Measurements from ENCODE around the gene VN1R5.
A peak's percentile ranks its signal among the peaks of the same experiment; 100 is the strongest.
"Not testable (repeated sequence)": the region's sequence is repeated elsewhere in the genome, so short reads cannot be mapped to it uniquely, and the experiment has no call there.

Gene VN1R5

DNA sequence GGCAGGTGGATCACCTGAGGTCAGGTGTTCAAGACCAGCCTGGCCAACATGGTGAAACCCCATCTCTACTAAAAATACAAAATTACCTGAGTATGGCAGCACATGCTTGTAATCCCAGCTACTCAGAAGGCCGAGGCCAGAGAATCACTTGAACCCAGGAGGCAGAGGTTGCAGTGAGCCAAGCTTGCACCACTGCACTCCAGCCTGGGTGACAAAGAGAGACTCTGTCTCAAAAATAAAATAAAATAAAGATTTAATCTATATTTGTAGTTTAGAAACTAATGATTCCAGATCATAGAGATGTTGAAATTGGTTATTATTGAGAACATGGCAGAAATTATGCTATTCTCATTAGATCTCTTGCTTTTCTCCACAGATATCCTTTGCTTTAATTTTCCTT, at the start of gene VN1R5:
Gene VN1R5, plus strand, starts transcription at position 301 of the 400 bp plus-strand sequence.
- not testable (repeated sequence) for DNase-seq

DNA sequence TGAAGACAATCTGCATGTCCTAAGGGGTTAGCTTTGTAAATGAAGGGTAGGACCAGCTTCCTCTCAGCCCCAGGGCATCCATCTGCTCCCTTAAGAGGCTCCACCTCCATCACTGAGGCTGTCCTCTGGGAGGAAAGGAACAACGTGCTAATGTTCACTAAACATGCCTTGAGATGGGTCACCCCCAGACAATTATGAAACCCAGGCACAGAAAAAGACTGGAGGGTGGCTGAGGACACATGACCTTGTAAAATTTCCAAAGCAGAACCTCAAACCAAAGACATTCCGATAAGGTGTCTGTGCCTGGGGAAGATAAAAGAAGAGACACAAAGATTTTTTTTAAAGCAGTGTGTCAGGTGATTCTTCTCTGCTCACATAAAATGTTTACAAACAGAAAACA, 46.5 kb upstream of the VN1R5 start:
- no peak for DNase-seq

DNA sequence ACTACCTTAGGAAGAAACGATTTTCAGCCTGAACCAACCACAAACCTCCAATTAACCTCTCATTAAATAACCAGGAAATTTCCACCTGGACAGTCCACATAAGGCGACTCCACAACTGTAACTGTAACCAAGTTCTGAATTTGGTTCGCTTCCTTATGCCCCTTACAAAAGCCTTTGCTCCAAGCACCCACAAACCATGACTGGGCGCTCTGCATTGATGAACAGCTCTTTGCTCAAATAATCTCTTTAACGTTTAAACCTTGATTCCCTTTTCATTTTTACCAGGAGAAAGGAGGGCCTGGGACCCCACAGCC, 45.9 kb upstream of the VN1R5 start:
- no peak for DNase-seq

DNA sequence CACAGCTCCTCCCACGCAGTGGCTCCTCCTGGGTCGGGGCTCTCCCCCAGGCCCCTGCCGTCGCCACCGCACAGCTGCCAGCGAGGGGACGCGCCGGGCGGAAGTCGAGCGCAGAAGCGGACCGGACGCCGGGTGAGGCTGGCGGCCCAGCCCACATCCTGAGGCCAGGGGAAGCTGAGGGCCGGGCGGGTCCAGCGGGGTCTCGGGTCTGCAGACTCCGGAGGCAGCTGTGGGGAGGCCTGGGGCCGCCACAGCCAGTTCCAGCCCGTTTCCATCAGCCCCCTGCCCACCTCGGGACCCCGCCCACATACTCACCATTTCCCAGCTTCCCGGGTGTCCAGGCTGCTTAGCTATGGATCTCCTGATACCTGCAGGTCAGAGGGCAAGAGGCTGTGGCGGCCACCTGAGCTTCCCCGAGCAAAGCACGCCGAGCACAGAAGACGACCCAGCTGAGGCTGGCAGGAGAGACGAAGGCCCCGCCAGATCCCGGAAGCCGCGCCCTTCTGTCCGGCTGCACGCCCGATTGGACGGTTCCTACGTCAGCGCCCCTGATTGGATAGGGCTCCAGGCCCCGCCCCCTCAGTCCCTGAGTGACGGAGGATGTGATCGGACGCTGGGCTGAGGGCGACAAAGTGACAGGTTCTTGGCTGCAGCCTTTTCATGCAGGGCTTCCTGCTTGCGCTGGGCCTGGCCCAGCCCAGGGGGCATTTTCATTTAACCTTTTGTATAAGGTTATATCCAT, 45.3 kb upstream of the VN1R5 start:
- DNase-seq: peak; percentile 97

DNA sequence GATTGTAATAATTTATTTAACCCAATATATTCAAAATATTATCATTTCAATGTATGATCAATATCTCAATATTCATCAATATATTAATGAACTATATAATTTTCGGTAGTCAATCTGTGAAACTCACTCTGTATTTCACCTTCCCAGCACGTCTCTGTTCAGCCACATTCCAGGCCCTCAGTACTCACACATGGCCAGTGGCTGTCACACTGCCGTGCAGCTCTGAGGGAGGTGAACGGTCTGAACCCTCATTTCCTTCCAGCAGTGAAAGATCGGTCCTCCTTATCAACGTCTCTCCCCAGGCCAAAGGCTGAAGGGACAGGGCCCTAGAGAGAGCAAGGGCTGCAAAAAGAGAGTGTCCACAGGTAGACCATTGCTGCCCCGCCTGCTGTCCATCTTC, 44.5 kb upstream of the VN1R5 start:
- no peak for DNase-seq

DNA sequence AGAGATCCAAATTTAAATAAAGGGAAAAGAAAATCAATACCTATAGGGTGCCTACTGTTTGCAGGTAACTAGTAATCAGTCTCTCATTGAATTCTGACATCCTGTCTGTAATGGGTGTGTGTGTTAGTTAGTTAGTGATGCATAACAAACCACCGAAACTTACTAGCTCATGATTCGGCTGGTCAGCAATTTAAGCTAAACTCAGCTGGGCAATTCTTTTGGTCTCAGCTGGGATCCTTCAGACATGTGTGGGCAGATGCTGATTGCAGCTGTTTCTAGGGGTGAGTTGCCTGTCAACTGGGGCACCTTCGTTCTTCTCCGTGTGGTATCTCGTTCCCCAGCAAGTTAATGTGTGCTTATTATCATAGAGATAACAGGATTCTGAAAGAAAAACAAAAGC, 43.9 kb upstream of the VN1R5 start:
- no peak for DNase-seq

DNA sequence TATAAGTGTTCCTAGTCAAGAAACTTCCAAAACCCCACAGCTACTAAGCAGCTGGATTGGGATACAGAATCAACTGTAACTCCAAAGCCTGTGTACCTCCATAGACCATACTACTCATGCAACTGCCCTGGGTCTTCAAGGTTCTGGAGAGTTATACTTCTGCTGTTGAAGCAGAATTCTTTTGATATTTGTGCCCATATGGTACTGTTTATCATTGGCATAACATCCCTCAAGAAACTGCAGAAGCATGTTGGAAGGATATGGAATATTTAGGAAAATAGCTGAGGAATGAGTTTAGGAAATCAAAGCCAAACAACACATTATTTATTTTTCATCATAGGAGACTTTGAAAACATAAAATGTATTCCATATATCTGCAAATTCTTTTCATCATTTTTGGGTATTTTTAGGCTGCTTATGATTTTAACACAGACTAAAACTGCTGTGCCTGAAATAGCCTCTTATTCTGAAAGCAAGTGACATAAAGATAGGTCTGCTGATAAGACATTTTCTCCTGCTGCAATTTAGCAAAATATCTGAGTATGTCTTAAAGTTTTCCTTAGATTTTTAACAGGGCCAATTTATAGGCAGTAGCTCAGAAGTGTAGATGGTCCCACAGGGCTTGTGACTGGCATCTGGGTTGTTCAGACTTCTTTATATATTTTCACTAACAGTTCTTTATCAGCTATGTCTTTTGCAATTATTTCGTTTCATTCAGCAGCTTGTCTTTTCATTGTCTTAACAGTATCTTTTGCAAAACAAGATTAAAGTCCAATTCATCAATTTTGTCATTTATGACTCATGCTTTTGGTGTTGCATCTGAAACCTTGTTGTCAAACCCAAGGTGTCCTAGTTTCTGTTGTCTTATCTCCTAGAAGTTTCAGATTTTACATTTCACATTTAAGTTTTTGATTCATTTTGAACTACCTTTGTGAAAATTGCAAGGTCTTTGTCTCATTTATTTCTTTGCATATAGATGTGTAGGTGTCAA, 43.0 kb upstream of the VN1R5 start:
- DNase-seq: no peak

DNA sequence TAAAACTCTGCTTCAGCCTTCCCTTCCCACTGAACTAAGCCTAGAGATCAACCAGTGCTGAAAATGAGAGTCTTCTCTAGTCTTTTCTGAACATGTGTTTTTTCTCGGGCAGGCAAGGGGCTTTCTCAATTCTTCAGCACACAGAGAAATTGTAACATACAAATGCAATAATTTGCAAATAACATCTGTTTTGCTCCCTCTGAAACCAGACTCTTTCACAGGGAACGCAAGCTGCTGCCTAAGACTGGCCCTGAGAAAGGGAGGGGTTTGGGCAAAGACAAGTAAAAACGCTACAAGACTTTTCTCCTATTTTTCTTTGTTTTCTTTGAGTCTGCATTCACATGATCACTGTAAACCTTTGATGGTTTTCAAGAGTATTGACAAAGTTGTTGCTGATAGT, 39.6 kb upstream of the VN1R5 start:
- DNase-seq: no peak

DNA sequence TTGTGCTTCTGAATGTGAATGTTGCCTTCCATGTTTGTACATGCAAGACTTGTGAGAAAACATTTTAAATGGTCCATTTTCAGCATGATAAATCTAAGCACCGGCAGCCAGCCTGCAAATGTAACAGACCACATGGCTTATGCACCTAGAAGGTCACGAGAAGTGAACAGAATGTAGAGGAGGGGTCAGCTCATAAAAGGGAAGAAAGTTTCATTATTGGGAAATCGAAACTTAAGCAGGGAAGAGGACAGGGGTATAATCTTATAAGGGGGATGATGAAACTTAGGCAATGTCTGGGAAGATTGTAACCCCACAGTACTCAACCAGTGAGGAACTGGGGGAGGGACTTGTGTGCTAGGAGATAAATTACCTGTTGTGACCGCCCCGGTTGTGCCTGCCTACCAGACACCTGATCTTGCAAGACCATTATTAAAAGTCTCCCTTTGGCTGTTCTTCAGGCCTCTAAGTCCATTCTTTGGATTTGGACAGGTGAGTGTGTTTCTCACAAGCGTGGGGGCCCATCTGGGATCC, 37.7 kb upstream of the VN1R5 start:
- DNase-seq: no peak

DNA sequence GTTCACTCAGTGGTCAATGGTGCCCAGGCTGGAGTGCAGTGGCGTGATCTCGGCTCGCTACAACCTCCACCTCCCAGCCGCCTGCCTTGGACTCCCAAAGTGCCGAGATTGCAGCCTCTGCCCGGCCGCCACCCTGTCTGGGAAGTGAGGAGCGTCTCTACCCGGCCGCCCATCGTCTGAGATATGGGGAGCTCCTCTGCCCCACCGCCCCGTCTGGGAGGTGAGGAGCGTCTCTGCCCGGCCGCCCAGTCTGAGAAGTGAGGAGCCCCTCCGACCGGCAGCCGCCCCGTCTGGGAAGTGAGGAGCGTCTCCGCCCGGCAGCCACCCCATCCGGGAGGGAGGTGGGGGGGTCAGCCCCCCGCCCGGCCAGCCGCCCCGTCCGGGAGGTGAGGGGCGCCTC, 35.6 kb upstream of the VN1R5 start:
- DNase-seq: not testable (repeated sequence)

DNA sequence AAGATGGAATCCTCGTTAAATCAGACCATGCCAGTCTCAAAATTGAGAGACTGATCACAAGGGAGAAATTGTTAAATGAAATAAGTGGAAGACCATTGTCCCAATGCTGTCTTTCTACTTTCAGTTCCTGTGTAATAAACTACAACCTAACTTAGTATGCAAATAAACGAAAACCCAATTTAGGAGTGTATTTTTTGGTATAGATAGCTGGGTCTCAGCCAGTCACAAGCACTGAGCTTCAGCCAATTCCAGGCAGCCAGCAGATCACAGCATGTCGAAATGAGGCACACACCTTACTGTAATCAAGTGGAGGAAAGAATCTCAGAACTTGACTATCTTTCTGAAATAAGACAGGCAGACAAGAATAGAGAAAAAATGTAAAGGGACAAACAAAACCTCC, 33.0 kb upstream of the VN1R5 start:
- no peak for DNase-seq

DNA sequence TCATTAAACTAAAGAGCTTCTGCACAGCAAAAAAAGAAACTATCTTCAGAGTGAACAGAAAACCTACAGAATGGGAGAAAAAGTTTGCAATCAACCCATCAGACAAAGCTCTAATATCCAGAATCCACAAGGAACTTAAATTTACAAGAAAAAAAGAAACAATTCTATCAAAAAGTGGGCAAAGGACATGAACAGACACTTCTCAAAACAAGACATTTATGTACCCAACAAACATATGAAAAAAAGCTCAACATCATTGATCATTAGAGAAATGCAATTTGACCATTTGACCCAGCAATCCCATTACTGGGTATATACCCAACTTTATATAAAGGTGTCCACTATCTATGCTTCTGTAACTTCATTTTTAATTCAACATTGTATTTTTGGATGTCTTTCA, 31.1 kb upstream of the VN1R5 start:
- no peak for DNase-seq

DNA sequence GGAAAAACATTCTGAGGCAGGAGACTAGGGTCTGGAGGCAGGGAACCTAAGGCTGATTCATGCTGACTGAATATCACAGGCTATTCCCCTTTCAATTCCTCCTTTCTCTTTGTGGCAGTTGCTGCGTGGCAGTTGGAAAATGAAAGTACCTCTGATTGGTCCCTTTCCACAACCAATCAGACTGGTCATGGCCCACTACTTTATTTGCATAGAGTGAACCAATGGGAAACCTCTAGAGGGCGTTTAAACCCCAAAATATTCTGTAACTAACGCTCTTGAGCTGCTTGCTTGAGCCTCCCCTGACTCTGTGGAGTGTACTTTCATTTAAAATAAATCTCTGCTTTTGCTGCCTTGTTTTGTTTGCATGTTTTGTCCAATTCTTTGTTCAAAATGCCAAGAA, 27.7 kb upstream of the VN1R5 start:
- no peak for DNase-seq

DNA sequence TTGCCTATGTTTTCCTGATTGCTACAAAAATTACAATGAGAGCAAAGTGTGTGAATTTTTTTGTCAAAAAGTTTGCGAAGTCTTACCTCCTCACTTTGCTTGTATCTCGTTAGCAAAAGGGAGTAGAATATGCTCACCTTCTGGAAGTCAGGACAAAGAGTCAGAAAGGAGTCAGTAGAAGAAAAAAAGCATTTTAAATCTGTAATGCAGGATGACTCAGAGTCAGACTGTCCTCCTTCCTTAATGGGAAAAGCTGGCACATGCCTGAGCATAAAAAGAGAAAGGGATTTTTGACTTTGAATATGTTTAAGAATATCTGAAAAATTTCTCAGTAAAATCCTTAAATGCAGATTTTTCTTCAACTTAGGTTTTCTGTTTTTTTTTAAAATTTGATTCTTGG, 14.2 kb upstream of the VN1R5 start:
- no peak for DNase-seq

DNA sequence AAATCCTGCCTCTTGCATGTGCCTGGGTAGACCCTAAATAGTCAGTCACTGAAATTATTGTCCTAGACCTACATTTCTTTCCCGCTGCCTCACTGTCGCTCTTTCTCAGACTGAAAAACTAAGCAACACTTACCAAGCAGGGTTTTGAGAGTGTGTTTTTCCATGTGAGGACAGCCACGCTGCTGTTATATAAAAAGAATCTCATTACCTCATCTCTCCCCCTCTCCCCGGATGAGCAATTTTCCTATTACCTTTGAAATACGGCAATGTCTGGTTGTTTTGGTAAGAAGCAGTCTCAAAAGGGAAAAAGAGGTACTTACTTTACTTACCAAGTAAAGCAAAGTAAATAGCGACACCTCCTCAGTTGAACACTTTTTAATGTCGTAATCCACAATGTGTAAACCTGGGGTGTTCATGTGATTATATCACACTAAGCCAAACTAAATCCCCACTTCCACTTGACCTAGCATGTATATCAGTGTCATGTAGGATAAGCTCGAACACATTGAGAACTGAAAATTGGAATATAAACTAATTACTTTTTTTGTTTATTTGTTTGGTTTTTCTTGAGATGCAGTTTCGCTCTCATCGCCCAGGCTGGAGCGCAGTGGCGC, 12.2 kb upstream of the VN1R5 start:
- DNase-seq: no peak

DNA sequence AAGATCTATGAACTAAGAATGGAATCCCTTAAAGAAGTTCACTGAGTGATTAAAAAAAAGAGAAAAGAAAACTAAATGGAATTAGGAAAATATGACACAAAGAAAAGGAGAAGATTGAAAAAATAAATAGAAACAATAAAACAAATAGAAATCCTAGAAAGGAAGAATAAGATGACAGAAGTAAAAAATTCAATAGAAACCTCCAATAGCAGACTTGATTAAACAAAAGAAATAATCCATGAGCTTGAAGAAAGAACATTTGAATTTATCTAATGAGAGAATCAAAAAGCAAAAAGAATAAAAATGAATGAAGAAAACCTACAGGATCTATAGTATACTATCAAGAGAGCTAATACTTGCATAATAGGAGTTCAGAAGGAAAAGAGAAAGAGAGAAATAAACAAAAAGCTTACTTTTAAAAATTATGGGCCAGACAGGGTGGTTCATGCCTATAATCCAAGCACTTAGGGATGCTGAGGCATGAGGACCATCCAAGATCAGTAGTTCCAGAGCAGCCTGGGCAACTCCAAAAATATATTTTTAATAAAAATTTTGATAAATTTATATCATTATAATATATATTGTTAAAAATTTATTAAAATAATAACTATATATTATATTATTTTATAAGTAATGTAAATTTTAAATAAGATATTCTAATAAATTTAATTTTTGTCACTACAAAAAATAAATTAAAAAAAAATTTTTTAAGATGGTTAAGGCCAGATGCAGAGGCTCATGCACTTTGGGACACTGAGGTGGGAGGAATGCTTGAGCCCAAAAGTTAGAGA, 9.4 kb upstream of the VN1R5 start:
- DNase-seq: no peak

DNA sequence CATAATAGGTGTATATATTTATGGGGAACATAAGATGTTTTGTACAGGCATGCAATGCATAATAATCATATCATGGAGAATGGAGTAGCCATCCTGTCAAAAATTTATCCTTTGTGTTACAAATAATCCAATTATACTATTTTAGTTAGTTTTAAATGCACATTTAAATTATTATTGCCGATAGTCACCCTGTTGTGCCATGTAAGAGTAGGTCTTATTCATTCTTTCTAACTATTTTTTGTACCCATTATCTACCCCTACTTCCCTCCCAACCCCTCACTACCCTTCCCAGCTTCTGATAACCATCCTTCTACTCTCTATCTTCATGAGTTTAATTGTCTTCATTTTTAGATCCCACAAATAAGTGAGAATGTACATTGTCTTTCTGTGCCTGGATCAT, 8.3 kb upstream of the VN1R5 start:
- DNase-seq: no peak

DNA sequence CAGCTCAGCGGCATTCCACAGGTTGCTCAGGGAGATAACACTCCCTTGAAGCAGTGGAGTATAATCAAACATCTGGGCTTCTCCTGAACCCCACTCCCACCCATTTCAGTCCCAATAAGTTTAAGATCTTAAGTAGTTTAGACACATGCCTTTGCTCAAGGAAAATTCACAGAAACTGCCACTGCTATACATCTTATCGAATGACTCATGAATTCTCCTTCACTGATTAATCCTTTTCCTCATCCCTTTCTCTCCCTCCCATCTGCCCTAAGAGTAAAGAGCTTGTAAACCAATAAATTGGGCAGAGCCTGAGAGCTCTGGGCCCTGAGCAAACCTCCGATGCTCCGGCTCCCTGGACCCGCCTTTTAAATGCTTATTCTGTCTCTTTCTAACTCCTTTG, 10.2 kb downstream of the VN1R5 start:
- DNase-seq: no peak

DNA sequence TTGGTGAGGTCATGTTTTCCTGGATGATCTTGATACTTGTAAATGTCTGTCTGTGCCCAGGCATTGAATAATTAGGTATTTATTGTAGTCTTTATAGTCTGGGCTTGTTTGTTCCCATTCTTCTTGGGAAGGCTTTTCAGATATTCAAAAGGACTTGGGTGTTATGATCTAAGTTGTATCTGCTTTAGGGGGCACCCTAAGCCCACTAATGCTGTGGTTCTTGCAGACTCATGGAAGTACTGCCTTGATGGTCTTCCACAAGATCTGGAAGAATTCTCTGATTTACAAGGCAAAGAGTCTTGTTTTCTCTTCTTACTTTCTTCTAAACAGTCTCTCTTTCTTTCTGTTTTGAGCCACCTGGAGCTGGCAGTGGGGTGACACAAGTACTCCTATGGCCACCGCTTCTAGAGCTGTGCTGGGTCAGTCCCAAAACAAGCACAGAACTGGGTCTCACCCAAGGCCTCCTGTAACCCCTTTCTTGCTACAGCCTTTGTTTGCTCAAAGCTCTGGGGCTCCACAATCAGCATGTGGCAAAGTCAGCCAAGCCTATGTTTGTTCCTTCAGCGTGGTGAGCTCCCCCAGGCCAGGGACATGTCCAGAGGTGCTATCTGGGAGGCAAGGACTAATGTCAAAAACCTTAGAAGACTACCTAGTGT, 12.6 kb downstream of the VN1R5 start:
- DNase-seq: no peak

DNA sequence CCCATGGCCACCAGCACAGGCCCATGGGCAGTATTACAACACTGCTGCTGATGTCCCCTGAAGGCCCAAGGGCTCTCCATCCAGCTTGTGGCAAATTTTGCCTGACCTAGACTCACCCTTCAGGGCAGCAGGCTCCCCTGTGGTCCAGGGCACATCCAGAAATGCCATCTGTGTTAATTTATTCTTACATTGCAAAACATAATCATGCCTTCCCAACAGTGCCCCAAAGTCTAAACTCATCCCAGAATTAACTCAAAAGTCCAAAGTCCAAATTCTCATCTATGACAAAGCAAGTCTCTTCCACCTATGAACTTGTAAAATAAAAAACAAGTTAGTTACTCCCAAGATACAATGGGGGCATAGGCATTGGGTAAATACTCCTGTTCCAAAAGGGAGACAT, 13.3 kb downstream of the VN1R5 start:
- no peak for DNase-seq

DNA sequence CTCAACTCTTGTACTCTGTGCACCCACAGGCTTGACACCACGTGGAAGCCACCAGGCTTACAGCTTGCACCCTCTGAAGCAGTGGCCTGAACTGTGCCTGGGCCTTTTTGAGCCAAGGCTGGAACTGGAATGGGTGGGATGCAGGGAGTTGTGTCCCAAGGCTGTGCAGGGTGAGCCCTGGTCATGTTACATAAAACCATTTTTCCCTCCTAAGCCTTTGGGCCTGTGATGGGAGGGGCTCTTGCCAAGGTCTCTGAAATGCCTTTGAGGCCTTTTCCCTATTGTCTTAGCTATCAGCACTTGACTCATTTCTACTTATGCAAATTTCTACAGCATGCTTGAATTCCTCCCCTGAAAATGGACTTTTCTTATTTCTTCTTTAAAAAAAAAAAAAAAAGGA, 14.1 kb downstream of the VN1R5 start:
- no peak for DNase-seq

DNA sequence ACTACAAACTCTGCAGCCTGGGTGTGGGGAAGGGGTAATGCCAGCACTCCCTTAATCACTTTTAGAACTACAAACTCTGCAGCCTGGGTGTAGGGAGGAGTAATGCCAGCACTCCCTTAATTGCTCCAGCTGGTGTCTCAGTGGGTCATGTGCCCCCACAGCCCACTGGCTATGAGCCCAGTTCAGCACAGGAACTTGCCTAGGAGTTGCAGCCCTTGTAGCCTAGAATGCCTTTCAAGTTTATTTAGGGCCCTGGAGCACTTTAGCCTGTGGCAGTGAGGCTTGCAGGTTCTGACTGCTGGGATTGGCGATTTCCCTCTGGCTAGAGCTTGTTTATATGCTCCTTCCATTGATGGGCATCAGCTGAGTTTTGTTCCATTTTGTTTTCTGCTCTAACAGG, 17.1 kb downstream of the VN1R5 start:
- no peak for DNase-seq
